Measurements from ENCODE around the gene NUAK1.

NUAK1 gene

DNA sequence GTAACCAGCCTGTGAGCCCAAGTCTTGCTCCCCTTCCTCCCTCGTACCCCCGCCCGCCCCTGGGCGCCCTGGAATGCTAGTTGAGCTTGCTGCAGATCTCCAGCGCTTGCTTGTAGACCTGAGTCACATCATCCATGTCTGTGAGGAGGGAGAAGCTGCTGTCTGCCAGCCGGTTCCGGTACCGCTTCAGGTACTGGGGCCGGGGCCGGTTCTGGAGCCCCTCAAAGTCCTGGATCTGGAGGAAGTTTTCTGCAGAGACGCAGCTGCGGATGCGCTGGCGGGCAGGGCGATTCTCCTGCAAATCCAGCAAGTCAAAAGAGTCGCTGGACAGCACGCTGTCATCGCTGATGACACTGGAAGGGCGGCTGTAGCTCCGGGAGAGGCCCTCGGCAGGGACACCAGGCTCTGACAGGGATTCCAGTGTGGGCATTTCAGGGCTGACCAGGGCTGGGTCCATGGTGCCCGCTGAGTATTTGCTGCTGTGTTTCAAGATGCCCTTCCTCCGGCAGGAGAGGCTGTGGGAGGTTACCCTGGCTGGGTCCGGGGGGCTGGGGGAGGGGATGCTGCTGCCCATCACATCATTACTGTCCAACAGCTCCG lies 71.9 kb downstream of the NUAK1 start:
- DNase-seq: no peak

DNA sequence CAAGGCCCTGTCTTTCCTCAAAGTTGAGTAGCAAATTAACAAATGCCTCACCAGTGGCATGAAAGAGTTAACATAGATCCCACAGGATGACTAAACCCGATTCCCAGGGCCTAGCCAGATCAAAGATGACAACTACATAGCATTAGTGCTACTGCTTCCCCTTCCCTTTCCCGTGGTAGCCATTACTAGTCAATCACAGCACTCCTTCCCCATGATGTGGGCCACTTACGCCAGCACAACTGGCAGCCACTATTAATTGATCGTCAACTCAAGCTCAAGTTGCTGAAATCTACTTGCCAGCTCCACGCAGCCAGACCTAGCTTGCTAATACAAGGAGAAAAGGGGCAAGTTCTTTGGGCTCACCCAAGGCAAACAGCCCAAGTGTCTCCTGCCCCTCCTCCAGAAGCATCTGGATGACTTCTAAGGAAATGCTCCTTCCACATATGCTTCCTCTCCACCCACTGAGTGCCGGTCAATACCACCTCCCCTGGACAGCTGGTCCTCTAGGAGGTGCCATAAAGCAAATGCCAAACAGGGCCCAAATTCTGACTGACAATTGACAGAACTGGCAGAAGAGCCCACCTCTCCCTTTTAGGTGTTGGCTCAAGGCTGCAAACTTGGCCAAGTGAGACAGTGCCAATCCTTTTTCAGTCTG lies 72.6 kb downstream of the NUAK1 start:
- no peak for DNase-seq

DNA sequence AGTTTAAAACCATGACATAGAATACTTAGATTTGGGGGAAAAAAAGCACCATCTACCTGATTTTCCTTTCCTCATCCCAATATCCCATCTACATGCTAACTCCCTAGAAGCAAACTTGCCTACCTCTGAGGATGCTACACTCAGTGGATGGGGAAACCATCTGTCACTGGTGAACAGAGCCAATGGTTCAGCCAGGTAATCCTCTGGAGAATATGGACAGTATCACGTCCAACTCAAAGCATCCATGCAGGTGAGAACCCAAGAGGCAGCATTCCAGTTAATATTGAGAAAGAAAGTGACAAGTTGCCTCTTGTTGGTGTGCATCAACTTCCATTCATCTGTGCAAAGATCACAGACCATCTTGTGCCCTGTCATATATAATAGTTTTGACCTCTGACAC lies 73.2 kb downstream of the NUAK1 start:
- DNase-seq: no peak

DNA sequence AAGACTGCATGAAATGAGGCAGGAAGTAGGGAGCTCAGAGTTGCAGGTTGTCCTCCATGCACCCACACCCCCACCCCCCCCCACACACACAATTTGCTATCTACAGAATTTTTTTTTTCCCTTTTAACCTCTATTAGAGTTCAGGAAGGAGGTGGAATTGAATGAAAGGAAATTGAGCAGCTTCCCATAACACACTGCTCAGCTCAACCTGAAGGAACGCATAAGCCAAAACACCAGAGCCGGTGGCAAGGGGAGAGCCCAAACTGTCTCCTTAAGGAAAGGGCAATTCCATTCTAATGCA lies 74.1 kb downstream of the NUAK1 start:
- no peak for DNase-seq

DNA sequence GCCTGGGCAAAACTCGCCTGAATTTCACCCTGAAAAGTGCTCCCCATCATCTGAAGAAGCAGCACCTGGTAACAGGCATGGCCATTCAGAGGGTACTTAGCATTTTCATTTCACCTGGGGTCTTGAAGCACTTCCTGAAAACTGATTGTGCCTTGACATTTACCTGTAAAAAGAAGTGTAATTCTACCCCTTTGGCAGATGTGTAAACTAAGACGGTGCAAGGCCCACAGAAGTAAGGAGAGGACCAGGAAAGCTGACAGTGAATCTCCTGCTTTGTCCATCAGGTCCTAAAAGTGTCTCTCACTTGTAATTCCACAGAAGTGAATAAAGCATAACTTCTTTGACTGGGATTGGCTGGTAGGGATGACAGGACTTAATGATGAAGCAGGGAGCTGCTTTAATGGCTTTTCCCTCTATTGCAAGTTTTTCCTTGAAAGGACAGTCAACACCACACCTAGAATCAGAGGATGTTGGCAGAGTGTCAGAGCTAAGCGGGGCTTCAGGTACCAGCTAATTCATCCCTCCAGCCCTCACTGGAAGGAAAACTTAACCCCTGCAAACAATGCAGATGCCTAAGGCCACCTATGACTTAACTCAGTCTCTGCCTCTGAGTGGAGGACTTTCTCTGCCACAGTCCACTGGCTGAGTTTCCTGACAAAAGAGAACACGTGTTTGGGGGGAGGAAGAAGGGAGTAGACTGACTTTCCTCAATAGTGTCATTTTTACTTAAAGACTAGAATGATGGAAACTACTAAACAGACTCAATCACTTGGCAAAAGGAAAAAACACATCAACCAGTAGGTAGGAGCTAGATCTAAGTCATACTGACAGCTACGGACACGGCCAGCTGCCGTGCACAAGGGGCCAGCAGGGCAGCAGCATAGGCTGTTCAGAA lies 74.7 kb downstream of the NUAK1 start:
- DNase-seq: no peak

DNA sequence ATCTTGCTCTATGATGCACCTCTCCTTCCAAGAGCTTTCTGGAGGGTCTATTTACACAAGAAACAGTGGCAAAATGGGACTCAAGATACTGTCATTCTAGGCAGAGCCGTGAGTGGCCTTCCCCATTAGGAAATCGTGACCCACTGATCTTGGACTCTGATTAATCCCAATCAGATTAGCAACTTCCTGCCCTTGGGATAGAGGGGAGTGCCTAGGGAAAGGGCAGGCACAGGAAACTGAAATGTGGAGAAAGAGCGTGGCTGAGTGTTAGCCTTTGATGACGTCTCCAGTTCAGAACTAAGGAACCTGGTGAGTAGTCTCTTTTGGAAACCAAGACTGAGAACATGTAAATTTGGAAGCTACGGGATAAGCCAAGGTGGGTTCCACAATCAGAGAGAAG lies 76.1 kb downstream of the NUAK1 start:
- no peak for DNase-seq

DNA sequence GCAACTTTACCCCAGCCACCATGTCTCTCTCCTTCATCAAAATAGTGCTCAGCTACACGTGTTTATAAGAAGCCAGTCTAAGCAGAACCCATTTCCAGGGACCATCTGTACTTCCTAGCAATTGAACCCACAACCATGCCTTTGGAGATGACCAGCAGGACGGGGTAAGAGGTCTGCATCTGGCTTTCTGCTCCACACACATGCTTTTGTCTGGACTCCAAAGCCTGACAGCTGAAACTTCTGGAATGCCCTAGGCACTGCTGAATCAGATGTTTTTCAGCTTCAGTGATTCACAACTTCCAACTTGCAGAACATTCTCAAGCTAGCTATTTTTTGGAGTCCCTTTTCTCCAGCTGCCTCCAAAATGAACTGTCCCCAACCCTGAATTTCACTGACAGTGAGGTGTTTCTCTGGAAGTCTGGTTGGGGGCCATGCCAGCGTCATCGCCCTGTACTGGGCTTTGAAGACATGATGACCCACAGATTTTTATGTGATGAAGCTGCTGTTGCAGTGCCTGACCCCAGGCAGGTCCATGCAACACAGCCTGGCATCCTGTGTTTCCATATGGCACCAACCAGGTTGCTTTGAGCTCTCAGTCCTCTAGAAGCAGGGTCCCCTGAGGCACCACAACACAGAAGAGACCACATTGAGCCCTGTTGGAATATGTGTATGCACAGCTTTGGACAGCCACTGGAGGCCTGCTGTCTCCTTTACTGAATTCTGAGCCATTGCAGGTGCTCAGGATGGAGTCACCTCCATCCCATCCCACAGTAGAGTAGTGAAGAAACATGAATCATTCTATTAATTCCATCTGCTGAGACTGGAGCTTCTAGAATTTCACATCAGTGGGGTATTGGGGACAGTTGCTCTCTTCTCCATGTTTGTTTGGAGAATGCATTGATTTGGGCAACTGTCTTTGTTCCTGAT lies 80.2 kb downstream of the NUAK1 start:
- DNase-seq: no peak

DNA sequence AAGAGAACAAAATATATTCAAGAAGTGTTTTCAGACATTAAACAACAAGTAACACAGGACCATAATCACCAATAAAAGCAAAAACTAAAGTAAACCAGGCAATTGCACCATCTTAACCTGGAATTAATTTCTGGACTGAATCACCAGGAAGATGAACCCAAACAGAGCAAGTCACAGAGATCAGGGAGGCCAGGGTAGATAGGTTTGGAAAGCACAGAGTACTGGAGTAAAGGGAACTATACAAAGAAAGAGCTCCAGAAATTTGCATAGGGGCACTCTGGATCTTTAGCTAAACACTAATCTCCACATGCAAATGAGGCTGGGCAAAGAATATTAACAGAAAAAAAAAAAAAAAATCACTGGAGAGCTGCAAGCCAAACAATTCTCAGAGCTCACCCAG lies 84.7 kb downstream of the NUAK1 start:
- no peak for DNase-seq

DNA sequence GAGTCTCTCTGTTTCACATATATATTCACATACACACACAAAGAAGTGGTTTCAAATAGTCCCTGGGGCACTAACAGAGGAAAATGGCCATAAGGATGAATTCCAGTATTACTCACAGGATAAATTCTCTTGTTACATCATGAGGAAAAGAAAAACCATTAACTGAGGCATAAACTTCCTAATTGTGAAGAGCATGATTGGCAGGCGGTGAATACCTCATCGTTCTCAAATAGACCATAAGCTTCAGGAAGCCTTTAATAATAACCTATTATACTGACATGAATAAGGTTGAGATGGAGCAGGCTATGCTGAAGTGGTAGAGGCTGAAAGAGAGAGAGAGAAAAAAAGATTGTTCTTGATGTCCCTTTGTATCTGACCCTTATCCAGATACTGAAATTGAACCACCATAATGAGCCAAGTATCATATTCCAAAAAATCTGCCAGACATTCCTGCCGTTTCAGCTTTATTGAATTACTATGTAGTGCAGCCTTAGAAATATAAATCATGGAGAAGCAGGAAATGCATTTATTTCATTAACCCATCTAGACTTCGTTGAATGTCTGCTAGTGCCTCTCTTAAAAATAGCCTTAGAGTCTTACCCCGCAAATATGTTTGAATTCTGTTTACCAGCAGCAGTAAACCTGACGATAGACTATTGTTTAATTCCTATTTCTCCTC lies 86.8 kb downstream of the NUAK1 start:
- no peak for DNase-seq

DNA sequence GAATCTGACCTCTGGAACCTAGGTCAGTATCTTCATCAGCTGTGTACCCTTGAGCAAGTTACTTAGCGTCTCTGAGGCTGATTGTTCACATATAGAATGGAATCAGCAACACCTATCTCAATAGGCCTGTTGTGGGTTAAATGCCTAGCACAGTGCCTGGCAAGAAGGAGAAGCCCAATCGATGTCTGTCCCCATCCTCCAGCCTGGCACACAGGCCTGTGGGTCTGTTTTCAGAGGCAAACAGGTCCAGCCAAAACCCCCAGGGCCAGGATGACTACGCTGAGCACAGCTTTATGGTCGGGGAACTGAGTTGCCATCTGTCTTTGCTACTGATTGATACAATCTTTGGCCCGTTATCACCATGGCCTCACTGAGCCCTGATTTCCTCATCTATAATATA lies 89.2 kb downstream of the NUAK1 start:
- DNase-seq: no peak

DNA sequence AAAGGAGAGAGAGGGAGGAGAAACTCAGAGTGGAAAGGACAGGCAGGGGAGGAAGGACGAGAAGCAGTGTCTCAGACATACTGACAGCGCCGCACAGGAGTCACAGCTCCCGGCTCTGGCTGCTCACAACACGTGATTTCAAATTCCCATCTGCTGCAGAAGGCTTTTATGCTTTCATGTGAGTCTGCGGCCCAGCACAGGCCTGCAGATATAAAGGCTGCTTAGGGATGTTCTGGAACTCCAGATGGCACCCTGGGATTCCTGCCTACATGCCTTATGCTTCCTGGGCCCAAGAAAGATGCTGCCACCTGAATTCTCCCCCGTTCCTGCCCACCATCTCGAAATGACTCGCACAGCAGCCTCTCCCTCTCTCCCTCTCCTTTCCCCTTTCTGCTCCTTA lies 89.6 kb downstream of the NUAK1 start:
- DNase-seq: peak in 51 of 58 donors; percentile 12 to 88 (median 65)

DNA sequence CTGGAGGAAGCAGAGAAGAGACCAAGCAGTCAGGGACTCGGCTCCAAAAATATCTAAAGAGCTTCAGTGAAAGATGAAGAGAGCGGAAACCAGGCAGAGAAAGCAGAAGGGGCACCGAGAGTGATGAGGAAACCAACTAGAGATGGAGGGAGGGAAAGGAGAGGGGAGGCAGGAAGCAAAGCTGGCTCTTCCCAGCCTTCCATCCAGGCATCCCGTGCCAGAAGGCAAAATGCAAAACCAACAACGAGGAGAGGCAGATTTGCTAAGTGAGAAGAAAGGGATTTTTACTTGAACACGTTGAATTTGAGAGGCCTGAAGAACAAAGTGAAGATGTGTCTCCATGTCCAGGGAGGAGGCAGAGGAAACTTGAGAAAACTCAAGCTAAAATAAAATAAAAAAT lies 90.1 kb downstream of the NUAK1 start:
- DNase-seq: peak in 8 of 58 donors; percentile 13 to 44 (median 22)

DNA sequence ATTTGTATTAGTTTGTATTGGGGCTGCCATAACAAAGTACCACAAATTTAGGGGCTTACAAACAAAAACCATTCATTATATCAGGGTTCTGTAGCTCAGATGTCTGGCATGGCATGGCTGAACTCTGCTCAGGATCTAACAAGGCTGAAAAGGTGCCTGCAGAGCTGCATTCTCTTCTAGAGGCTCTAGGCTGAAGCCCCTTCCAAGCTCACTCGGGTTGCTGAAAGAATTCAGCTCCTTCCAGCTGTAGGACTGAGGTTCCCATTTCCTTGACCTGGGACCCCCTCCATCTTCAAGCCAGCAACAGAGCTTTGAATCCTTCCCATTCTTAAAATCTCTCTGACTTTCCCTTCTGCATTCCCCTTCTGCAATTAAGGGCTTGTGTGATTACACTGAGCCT lies 90.7 kb downstream of the NUAK1 start:
- DNase-seq: no peak

DNA sequence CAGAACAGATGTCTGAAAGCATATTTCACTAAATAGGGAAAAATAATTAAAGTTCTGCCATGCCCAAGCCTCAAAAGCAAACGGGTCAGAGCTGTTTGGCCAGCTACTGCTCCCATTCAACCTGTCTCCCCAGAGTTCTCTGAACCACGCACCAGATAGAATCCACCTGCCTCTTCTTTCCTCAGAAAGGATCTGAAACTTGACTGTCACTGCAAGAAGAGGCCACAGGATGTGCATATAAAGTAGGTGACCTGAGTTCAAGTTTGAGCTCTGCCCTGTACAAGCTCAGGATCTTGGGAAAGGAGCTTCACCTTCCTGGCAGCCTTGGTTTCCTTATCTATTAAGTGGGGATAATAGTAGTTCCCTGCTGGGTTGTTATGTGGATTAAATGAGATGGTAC lies 91.8 kb downstream of the NUAK1 start:
- no peak for DNase-seq

DNA sequence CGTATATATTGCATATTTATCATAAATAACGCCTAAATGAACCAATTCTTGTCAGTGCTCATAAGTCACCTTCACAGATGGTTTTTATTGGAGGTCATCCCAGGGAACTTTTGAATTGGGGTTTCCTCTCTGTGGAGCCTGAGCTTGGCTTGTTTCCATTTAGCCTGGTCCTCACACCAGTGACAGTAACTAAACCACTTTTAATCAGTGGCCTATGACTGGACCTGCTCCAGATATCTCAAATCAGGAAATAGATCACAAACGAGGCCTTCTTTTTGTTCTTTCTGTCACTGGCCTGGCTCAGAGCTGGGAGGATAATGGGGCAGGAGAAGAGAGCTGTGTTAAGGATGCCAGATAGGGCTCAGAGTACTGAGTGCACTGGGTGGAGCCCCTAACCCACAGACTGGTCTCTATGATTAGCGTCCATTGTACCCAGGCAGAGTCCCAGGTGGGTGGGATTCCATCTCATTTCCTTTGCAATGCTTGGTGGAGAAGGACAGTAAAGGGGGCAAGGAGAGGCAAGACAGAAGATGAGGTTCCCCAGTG lies 92.4 kb downstream of the NUAK1 start:
- no peak for DNase-seq

DNA sequence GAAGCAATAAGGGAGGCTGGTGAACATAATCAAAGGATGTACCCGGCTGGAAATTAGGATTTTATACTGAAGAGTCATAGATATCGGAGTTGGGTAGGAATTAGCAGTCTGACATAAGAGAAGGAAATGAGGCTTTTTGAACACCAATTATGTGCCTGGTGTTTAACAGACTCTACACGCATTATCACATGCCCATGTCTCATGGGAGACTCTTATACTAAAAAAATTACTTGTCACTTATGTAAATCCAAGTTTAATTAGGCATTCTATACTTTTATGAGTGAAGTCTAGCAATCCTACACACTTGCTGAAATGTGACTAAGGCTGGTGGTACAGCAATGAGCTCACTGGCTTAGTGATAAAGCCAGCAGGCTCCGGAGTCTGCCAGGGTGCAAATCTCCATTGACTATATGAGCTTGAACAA lies 93.5 kb downstream of the NUAK1 start:
- peak in 12 of 58 donors; percentile 7 to 49 (median 27) for DNase-seq

DNA sequence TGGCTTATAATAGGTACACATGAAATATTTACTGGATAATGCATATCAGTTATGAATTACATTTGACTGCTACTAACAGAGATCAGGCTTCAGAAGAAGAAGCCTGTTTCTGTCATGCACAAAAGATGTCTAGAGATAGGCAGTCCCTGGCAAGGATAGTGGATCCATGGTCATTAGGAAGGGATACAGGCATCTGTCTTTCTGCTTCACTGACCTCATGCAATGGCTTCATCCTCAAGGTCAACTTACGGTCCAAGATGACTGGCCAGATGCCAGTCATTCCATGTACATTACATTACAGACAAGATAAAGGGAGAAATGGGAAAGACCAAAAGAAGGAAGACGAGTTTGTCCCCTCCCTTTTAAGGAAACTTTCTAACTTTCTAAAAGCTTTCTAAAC lies 94.0 kb downstream of the NUAK1 start:
- DNase-seq: no peak

DNA sequence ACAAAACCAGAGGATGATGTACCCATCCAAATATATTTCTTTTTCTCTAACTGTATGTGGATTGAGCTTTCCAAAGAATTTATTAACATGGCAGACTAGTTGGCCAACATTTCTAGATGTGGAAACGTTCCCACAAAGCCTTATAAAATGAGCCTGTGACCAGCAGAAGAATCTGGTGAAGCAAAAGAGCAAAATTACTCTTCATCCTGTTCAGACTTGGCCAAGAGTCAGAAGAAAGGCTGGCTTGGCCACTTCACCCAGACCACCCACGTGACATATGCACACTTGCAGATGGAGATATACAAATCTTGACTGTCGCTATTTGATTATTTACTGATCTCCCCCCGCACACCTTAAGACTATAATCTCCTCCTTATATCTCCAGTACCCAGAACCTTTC lies 96.7 kb downstream of the NUAK1 start:
- no peak for DNase-seq

DNA sequence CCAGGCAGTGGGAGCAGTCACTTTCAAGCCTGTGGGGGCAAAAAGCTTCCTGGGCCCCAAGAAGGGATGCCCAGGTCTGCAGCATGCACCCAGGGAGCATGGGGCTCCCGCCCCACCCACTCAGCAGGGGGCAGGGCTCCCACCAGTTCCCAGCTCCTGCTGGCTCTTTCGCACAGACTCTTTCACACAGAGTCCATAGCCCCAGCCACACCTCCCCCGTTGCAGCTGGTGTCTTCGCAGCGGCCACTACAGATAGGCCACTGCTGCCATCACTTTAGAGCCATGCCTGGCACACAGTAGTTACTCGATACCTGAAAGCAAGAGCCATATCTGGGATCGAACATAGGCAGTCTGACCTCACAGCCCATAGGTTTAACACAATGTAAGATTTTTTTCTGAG lies 98.2 kb downstream of the NUAK1 start:
- DNase-seq: peak in 1 of 58 donors; percentile 1

DNA sequence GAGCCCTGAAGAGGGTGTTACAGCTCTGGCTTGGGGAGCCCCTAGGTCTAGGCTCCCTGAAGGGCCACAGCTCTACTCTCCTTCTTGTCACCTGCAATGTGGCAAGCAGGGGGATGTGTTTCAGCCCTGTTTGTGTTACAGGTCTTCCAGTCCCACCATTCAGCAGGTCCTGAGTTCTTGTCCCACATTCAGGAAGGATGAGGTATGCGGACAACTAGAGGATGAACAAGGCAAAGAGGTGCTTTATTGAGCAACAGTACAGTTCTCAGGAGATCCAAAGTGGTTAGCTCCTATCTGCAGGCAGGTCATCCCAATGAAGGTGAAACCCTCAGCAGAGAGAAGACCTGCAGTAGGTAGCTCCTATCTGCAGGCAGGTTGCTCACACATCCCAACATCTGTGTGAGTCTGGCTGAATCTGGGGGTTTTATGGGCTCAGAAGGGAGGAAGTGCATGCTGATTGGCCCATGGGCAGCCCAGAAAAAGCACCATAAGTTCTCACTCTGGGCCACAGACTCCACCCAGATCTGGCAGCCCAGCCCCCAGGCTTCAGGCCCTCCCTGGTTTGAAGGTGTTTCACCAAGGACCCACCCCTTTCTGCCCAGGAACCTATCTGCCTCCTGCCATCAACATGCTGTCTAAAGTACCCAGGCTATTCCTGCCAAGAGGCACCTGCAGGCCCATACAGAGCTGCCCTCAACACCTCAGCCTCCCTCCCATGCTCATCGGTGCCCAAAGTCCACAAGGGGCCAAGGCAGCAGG lies 98.9 kb downstream of the NUAK1 start:
- no peak for DNase-seq

Measured in anterior cingulate cortex (tissue), 58 donors.